ENCODE data around the gene KCNF1.

Gene KCNF1

DNA sequence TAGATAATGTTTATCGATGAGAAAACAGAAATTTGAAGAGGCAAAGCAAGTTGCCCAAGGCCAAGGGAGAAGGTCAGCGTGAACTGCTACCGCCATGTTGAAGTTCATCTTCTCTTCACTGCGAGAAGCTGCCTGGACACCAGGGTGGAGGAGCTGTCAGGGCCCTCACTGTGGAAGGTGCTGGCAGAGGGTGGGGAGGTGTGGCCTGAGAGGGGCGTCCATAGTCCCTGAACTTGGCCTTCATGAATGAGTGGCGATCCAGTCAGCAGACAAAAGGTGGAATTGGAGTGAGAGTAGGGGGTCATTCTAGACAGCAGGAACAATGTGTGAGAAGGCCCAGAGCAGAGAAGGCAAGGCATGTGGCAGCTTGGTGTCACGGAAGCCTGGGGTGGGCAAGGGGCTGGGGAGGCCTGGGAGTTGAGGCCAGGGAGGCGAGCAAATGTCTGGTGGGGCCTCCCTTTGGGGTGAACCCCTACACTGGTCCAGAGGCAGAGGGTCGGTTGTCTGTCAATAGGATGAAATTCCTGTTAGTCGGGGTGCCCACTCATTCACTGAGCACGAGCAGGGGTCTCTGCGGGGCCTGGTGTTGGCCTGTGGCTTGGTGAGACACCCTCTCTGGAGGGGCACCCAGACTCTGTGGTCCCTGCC lies 33.3 kb upstream of the KCNF1 start:
- no peak for TF ChIP-seq CTCF (IDR thresholded peaks at IDR 0.05; ENCODE audit: low read depth, low read length, missing control alignments)
- DNase-seq = no peak
- H3K27ac ChIP-seq = no peak overlapping the region
- in situ Hi-C loops (cut with HindIII; ENCODE audit: low pct_ligation_motif_present, low sequenced_read_pairs) = no loop called here
- no peaks in the 10 kb centered on the region for H3K36me3 ChIP-seq (replicated peaks)
- no peaks in the 10 kb centered on the region for H3K27me3 ChIP-seq (replicated peaks)
- no peak overlapping the region for H3K4me3 ChIP-seq (ENCODE audit: low read depth, low read length)

- H3K4me3 ChIP-seq (ENCODE audit: low read depth, low read length) = no peak overlapping the region
- no peaks in the 10 kb centered on the region for H3K27me3 ChIP-seq (replicated peaks)
- H3K36me3 ChIP-seq (replicated peaks) = no peaks in the 10 kb centered on the region
- DNase-seq = no peak
- TF ChIP-seq CTCF (IDR thresholded peaks at IDR 0.05; ENCODE audit: low read depth, low read length, missing control alignments) = no peak
- in situ Hi-C loops (cut with HindIII; ENCODE audit: low pct_ligation_motif_present, low sequenced_read_pairs) = no loop called here
- H3K27ac ChIP-seq = no peak overlapping the region
Measured at GRCh38 chr2:10879159-10879558, 32.6 kb upstream of the KCNF1 start.

- in situ Hi-C loops (cut with HindIII; ENCODE audit: low pct_ligation_motif_present, low sequenced_read_pairs) = no loop called here
- Histone ChIP-seq H3K36me3 (replicated peaks) (no peaks in the 10 kb centered on the region), H3K27ac (no peak overlapping the region), H3K4me3 (ENCODE audit: low read depth, low read length) (no peak overlapping the region), H3K27me3 (replicated peaks) (no peaks in the 10 kb centered on the region)
- DNase-seq = no peak
- TF ChIP-seq CTCF (IDR thresholded peaks at IDR 0.05; ENCODE audit: low read depth, low read length, missing control alignments) = peak; percentile 6
Measured at GRCh38 chr2:10879624-10880585, 31.8 kb upstream of the KCNF1 start.

GRCh38 chr2:10880586-10881321 lies 31.0 kb upstream of the KCNF1 start:
- Histone ChIP-seq H3K36me3 (replicated peaks) (no peaks in the 10 kb centered on the region), H3K27ac (no peak overlapping the region), H3K27me3 (replicated peaks) (no peaks in the 10 kb centered on the region), H3K4me3 (ENCODE audit: low read depth, low read length) (no peak overlapping the region)
- in situ Hi-C loops (cut with HindIII; ENCODE audit: low pct_ligation_motif_present, low sequenced_read_pairs) = no loop called here
- no peak for DNase-seq
- TF ChIP-seq CTCF (IDR thresholded peaks at IDR 0.05; ENCODE audit: low read depth, low read length, missing control alignments) = no peak

DNA sequence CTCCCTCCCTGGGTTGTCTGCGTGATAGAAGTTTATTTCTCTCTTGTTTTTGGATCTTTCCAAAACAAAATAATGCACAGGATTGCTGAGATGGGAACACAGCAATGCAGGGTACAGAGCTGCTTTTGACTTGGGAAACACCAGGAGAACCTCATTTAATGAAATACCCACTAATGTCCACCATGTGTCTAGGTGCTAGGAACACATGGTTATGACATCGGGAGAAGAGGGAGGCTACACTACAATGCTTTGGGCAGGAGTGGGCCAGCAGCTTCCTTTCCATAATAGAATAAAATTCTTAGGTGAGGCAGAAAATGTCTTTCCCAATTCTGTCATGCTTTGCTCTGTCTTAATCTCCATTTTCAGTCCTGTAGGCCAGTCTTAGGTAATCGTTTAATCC lies 29.2 kb upstream of the KCNF1 start:
- H3K27ac ChIP-seq = no peak overlapping the region
- no peak for DNase-seq
- in situ Hi-C loops (cut with HindIII; ENCODE audit: low pct_ligation_motif_present, low sequenced_read_pairs) = no loop called here
- no peaks in the 10 kb centered on the region for H3K27me3 ChIP-seq (replicated peaks)
- no peak for TF ChIP-seq CTCF (IDR thresholded peaks at IDR 0.05; ENCODE audit: low read depth, low read length, missing control alignments)
- H3K36me3 ChIP-seq (replicated peaks) = no peaks in the 10 kb centered on the region
- no peak overlapping the region for H3K4me3 ChIP-seq (ENCODE audit: low read depth, low read length)

Measured in brain microvascular endothelial cell (primary cell).